KBM-7 (cell line): Measurements from ENCODE around the gene CAMTA1.

Experiments
- DNase-seq: peaks from one replicate; pipeline ENCODE4 v3.0.0-alpha.2; 2015
- in situ Hi-C: fragments of 300-500 bp; cut with MboI; formaldehyde crosslinking; loops from 2 replicates; pipeline ENCODE4 v1.14.3; 2020; ENCODE audit warnings: low sequenced_read_pairs, low pct_unique_long_range_greater_than_20kb, mixed read lengths

The CAMTA1 gene

DNA sequence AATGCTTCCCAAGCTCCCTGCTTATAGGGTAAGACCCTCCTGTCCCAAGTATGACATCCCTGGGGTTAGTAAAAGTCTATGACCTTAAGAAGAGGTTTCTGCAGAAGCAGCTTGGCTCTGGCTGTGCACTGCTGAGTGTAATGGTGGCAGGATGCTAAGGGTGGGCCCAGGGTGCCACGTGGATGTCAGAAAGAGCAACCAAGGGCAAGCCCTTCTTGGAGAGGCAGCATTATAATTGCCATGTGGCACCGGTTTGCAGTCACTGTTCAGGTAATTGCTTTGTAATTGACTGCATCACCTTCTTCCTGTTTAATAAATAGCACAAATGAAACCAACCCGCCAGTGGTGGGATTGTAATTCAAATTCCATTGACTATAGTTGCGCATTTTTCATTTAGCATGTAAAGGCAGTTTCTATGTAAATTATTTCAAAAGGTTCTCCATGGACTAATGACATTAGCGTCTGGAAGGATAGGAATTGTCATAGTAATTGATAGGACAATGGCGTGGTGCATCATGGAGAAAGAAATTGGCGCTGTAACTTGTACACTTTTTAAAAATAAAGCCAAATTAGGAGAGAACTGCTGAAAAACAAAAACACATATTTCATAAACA lies 495.2 kb downstream of the CAMTA1 start:
- in situ Hi-C loops, result no loop called here
- no peak for DNase-seq

DNA sequence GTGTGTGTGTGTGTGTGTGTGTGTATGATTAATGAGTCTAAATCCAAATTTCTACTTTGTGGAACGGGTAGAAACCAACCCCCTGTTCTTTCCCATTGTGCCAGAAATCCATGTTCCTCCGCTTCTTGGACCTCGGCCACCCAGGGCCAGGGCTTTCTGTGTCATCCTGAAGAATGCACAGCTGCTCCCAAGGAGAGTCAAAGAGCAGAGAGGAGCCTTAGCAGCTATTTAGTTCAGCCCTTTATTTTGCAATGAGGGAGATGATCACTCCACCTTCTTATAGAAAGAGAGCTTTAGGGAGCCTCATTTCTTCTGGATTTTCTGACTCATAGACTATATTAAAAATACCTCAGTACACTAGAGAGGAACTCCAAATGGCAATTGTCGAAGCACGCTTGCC lies 496.6 kb downstream of the CAMTA1 start:
- in situ Hi-C loops, result no loop called here
- no peak for DNase-seq

- in situ Hi-C loops, result no loop called here
- no peak for DNase-seq
Observed at GRCh38 chr1:7284839-7285435, 499.7 kb downstream of the CAMTA1 start.

DNA sequence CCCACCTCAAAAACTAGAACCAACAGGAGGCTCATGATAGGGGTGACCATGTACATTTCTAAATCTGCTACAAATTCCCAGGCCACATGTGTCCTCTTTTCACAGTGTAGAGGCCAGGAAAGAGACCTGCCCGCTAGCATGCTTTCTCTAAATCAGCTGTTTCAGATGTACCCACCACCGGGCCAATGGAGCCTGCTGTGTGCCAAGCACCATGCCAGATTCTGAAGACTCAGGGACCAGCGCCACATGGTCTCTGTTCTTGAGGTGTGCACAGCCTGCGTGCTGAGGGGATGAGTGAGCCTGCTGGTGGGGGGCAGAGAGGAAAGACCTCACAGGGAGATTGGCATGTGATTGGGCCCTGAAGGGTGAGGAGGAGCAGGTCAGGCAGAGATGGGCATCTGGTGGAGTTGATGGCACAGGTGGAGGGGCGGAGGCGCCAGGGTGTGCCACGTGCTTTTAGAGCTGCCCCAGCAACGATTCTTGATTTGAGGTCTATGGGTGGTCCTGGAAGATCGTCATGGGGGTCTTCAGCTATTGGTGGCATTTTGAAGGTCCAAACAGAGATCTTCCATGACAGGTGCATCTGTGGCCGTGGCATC lies 500.7 kb downstream of the CAMTA1 start:
- in situ Hi-C loops, result no loop called here
- DNase-seq, result no peak

DNA sequence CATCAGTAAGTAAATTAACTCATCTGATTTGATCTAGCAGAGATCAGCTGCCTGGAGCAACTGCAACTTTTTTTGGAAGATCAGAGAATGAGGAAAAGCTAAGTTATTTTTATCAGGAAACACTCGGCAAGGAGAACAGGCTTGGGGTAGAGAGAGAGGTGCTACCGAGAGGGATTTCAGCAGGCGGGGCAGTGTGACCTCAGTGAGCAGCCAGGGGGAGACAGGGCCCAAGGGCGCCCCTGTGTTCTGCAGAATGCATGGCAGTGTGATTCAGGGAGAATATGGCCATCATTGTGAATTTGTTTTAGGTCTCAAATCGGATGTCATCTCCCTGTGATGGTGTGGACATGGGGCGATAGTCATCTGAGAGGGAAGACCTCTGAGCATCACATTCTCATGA lies 501.8 kb downstream of the CAMTA1 start:
- DNase-seq, result no peak
- in situ Hi-C loops, result no loop called here

- in situ Hi-C loops, result no loop called here
- DNase-seq, result no peak
Observed at GRCh38 chr1:7288992-7289391, 503.7 kb downstream of the CAMTA1 start.

DNA sequence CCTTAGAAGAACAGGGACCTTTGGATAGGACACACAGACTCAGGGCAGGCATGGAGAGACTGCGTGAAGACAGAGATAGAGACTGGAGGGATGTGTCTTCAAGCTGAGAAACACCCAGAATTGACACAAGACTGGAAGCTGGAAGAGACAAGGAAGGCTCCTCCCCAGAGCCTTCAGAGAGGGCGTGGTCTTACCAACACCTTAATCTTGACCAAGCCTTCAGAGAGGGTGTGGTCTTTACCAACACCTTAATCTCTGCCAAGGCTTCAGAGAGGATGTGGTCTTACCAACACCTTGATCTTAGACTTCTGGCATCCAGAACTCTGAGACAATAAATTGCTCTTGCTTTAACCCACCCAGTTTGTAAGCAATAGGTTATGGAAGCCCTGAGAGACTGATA lies 504.4 kb downstream of the CAMTA1 start:
- DNase-seq, result no peak
- in situ Hi-C loops, result no loop called here

GRCh38 chr1:7290971-7291970 lies 506.0 kb downstream of the CAMTA1 start:
- in situ Hi-C loops, result no loop called here
- DNase-seq, result peak; percentile 2

DNA sequence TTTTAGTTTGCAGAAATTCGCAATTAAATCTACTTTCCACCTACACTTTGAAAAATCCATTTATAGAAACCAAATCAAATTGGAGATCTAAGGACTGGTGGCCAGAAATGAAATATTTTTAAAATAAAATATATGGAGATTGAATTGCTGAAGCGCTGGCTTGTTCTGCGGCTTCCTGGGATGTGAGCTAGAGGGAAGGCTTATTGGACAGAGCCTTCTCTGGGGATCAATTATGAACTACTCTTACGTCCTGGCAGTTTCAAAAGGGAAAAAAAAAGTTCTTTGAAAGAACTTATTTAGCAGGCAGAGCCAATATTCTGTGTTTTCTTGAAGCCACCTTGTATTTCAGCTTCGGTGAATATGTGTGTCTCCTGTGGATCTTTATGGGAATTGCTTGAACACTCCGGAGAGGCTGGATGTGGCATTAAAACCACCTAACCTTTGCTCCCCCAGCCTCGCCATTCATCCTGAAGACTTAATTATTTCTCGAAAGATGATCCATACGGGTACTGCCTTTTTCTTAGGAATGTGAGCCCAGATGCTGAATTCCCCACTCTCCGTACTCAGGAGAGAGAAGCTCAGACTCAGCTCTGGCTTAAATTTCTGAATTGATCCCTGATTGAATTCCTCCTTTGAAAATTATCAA lies 506.9 kb downstream of the CAMTA1 start:
- in situ Hi-C loops, result no loop called here
- no peak for DNase-seq

GRCh38 chr1:7292714-7293419 lies 507.6 kb downstream of the CAMTA1 start:
- no peak for DNase-seq
- in situ Hi-C loops, result no loop called here

DNA sequence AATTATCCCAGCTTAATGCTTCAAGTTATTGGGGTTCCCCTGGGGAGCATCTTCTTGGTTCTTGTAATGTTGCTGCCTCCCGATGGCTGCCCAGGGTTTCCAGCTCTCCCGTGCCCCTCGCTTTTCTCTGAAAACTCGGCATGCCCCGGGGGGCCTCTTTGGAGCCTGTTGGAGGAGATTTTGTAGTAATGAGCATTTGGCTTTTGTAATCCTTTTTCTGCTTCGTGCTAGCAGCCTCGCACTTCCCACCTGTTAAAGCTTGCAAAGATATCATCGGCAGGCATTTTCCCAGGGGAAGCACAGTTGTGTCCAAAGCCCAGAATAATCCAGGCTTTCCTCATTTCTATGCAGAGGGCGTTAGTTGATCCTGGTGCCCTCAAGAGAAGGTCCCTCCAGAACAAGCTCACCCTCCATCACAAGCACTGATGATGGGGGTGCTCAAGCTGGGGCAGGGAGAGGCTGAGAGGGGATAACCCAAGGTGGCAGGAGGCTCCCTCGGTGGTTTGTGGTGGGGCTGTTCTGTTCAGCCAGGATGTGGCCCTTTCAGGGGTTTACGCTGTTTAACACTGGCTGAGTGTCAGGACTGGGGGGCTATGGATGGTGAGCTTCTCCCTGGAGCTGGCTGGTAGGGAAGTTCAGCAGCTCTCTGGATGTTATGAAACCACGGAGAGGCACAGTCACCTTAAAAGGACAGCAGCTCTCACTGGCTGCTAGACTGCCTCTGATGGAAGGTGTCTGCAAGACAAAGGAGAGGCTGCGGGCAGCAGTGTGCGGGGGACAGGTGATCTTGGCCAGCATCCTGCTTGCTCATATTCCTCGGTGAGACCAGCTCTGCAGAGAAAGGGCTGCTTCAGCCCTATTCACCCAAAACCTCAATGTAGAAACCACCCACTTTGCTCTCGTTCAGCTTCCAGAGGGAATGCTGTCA lies 508.7 kb downstream of the CAMTA1 start:
- DNase-seq, result no peak
- in situ Hi-C loops, result no loop called here

GRCh38 chr1:7294636-7295035 lies 509.4 kb downstream of the CAMTA1 start:
- in situ Hi-C loops, result no loop called here
- DNase-seq, result no peak

DNA sequence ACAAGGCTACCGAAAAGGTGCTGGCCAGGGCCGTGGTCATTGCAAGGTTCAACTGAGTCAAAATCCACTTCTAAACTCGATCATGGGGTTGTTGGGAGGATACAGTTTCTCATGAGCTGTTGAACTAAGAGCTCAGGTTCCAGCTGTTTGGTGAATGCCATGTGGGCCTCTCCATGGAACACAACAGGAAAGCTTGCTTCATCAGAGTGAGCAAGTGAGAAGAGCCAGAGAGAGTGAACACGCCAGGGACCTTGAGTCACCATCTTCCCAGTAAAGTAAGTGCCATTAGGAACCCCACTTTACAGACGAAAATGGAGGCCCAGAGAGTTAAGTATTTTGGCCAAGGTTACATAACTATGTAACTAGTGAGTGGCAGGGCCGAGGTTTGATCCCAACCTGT lies 510.7 kb downstream of the CAMTA1 start:
- no peak for DNase-seq
- in situ Hi-C loops, result no loop called here

DNA sequence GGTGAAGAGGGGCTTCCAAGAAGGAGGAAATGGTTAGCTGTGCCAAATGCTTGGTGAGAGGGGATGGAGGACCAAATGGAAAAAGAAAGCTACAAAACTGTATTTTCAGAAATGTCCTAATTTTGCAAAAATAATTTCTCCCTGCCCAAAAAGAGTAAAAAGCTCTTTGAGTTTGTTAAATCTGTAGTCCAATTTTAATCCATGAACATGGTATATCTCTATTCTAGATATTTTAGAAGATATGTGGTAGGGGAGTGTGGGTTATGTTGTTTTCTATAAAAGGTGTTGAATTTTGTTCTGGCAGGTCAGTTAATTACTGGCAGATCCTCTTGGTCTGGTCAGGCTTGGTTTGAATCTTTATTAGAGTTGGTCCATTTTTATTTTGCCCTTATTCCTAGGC lies 511.7 kb downstream of the CAMTA1 start:
- DNase-seq, result no peak
- in situ Hi-C loops, result no loop called here

DNA sequence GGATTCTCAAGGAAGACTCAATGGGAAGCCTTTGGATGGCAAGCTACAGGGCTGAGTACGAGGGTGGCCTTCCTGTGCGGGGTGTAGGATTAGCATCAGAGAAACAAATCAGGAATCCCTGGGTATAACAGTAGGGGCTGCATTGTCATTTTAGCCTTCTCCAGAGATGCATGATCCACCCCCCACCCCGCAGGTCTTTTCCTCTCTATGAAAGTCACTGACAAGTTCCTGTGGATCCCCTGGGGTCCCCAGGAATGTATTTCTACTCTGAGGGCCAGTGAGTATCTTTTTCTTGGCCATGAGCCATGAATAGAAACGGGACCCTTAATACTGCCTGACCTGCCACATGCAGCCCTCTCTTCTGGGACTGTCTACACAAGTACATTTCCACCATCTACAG lies 512.9 kb downstream of the CAMTA1 start:
- DNase-seq, result no peak
- in situ Hi-C loops, result no loop called here

GRCh38 chr1:7298749-7299151 lies 513.5 kb downstream of the CAMTA1 start:
- DNase-seq, result no peak
- in situ Hi-C loops, result no loop called here

- in situ Hi-C loops, result no loop called here
- no peak for DNase-seq
Observed at GRCh38 chr1:7299329-7299799, 514.1 kb downstream of the CAMTA1 start.

- in situ Hi-C loops, result no loop called here
- DNase-seq, result no peak
Observed at GRCh38 chr1:7299994-7300393, 514.7 kb downstream of the CAMTA1 start.
